HepG2 (cell line): Measurements from ENCODE around the gene PRMT7. TPM values are rescaled to one million over a fixed set of nuclear protein-coding genes. Genes with fewer than 3 reads are reported as not detected.

Experiments
- BRD4 ChIP-seq: sonication (generic); formaldehyde crosslinking; IDR thresholded peaks from 2 replicates; pipeline ENCODE4 v1.4.0; 2020; ENCODE audit warnings: missing genetic modification reagents
- CEBPZ ChIP-seq: IDR thresholded peaks from 2 replicates; pipeline ENCODE4 v1.6.1; 2012; ENCODE audit warnings: low read length, improper control_type of control experiment
- FOXJ3 ChIP-seq: sonication (generic); formaldehyde crosslinking; IDR thresholded peaks from 2 replicates; pipeline ENCODE4 v1.4.0; 2020; ENCODE audit warnings: missing genetic modification reagents, mild to moderate bottlenecking, borderline replicate concordance
- GATAD2A ChIP-seq: IDR thresholded peaks from 2 replicates; pipeline ENCODE4 v1.6.1; 2016
- GFI1 ChIP-seq: sonication (generic); formaldehyde crosslinking; IDR thresholded peaks from 2 replicates; pipeline ENCODE4 v1.5.0; 2020; ENCODE audit warnings: missing genetic modification reagents, mild to moderate bottlenecking, borderline replicate concordance
- GRHL1 ChIP-seq: sonication (generic); formaldehyde crosslinking; conservative IDR thresholded peaks from 2 replicates; pipeline ENCODE4 v1.8.0; 2022; ENCODE audit warnings: missing genetic modification reagents
- GTF3A ChIP-seq: sonication (generic); formaldehyde crosslinking; conservative IDR thresholded peaks from 2 replicates; pipeline ENCODE4 v1.4.0; 2020; ENCODE audit warnings: mild to moderate bottlenecking, missing genetic modification reagents
- IRF9 ChIP-seq: sonication (generic); formaldehyde crosslinking; IDR thresholded peaks from 2 replicates; pipeline ENCODE4 v1.8.0; 2022; ENCODE audit warnings: missing genetic modification reagents, mild to moderate bottlenecking, borderline replicate concordance
- NFE2L2 ChIP-seq: fragments of 150-350 bp; IDR thresholded peaks from 2 replicates; pipeline ENCODE4 v1.6.1; 2014; ENCODE audit warnings: low read length
- PHF8 ChIP-seq: sonication (generic); formaldehyde crosslinking; IDR thresholded peaks from 2 replicates; pipeline ENCODE4 v1.5.0; 2020; ENCODE audit warnings: missing genetic modification reagents
- PTBP1 ChIP-seq: fragments of 200-400 bp; formaldehyde crosslinking; IDR thresholded peaks from 2 replicates; pipeline ENCODE4 v1.6.1; 2018; ENCODE audit warnings: low read length, low read depth; ENCODE audit not compliant: poor library complexity, severe bottlenecking
- SIN3B ChIP-seq: fragments of 150-350 bp; IDR thresholded peaks from 2 replicates; pipeline ENCODE4 v1.6.1; 2014; ENCODE audit warnings: low read length
- SOX6 ChIP-seq, 2 experiments: fragments of 450-650 bp in 1 of 2; sonication (generic) in 1 of 2; formaldehyde crosslinking in 1 of 2; IDR thresholded peaks; 2 replicates each; pipeline versions ENCODE4 v1.4.0 to v1.6.1; 2017 to 2020; ENCODE audit warnings: antibody characterized with exemption in 1 of 2, mild to moderate bottlenecking in 1 of 2, missing genetic modification reagents in 1 of 2
- TGIF2 ChIP-seq: IDR thresholded peaks from 2 replicates; pipeline ENCODE4 v1.6.1; 2016; ENCODE audit warnings: control low read depth, missing compliant biosample characterization
- XBP1 ChIP-seq: sonication (generic); formaldehyde crosslinking; IDR thresholded peaks from 2 replicates; pipeline ENCODE4 v1.5.0; 2020; ENCODE audit warnings: missing genetic modification reagents
- ZEB1 ChIP-seq: IDR thresholded peaks from 2 replicates; pipeline ENCODE4 v1.6.1; 2012; ENCODE audit warnings: mild to moderate bottlenecking, low read depth, inconsistent platforms; ENCODE audit not compliant: insufficient replicate concordance
- ZNF143 ChIP-seq: sonication (generic); formaldehyde crosslinking; IDR thresholded peaks from 2 replicates; pipeline ENCODE4 v1.4.0; 2020; ENCODE audit warnings: missing genetic modification reagents
- ZNF501 ChIP-seq: sonication (generic); formaldehyde crosslinking; IDR thresholded peaks from 2 replicates; pipeline ENCODE4 v1.5.1; 2020; ENCODE audit warnings: mild to moderate bottlenecking, moderate library complexity, missing genetic modification reagents
- ZNF615 ChIP-seq: sonication (generic); formaldehyde crosslinking; IDR thresholded peaks from 2 replicates; pipeline ENCODE4 v1.5.0; 2020; ENCODE audit warnings: mild to moderate bottlenecking, missing genetic modification reagents, borderline replicate concordance
- ZNF639 ChIP-seq: conservative IDR thresholded peaks from 2 replicates; pipeline ENCODE4 v1.6.1; 2018; ENCODE audit warnings: missing genetic modification reagents
- ZNF703 ChIP-seq: sonication (generic); formaldehyde crosslinking; IDR thresholded peaks from 2 replicates; pipeline ENCODE4 v1.5.1; 2020; ENCODE audit warnings: missing genetic modification reagents, mild to moderate bottlenecking, moderate library complexity, borderline replicate concordance
- ZSCAN22 ChIP-seq: sonication (generic); formaldehyde crosslinking; IDR thresholded peaks from 2 replicates; pipeline ENCODE4 v1.4.0; 2020; ENCODE audit warnings: mild to moderate bottlenecking, missing genetic modification reagents
- polyA plus RNA-seq, 8 experiments: library from polyadenylated mRNA; depleted of rRNA in 3 of 8; stranded (reverse) in 7 of 8; unstranded in 1 of 8; fragments of >200 nt; fragmentation: Illumina TruSeq in 4 of 8; extraction: Trizol in 4 of 8; gene quantifications; 2 replicates each; pipeline versions ENCODE4 v1.2.1 to v1.2.3, GENCODE V29; 2011 to 2016; ENCODE audit warnings: low read depth in 4 of 8, missing spikeins in 1 of 8, mixed read lengths in 1 of 8; ENCODE audit not compliant: insufficient read depth in 1 of 8
- total RNA-seq, 5 experiments: library from RNA; depleted of rRNA; stranded (reverse); fragments of >200 nt; fragmentation: Illumina TruSeq; extraction: Trizol; gene quantifications; 2 replicates each; pipeline ENCODE4 v1.2.3, GENCODE V29; 2016; ENCODE audit warnings: low read depth in 1 of 5

PRMT7 gene
- total and polyA plus RNA-seq, 2 of the 13 experiments (the other 11 are each of a cell fraction or from before 2014, with no cell fraction given): 47.5 to 55.0 TPM

GRCh38 chr16:68310774-68311511 is at the start of gene PRMT7, which contains the start of gene SLC7A6OS (continued):
- TF ChIP-seq SOX6 (IDR thresholded peaks at IDR 0.05) (no peak), SOX6 (CRISPR knock-in tag; IDR thresholded peaks at IDR 0.05) (peak; percentile 79), ZNF615 (no peak), PTBP1 (no peak), GATAD2A (CRISPR knock-in tag) (peak; percentile 92), SIN3B (peak; percentile 92), ZNF703 (CRISPR knock-in tag) (peak; percentile 95; the same call in 1 of the 2 replicates), ZNF501 (CRISPR knock-in tag) (peak; percentile 98), GRHL1 (peak; percentile 89), GTF3A (0 out of 2 replicates have a peak, but pooled peaks have one; percentile 49), PHF8 (CRISPR knock-in tag) (peak; percentile 97), ZNF143 (CRISPR knock-in tag) (peak; percentile 99), ZSCAN22 (peak; percentile 85; the same call in 1 of the 2 replicates), ZEB1 (peak; percentile 56), TGIF2 (CRISPR knock-in tag) (peak; percentile 99), BRD4 (peak; percentile 89; the same call in 1 of the 2 replicates), FOXJ3 (CRISPR knock-in tag) (peak; percentile 83), NFE2L2 (no peak), ZNF639 (CRISPR knock-in tag) (peak; percentile 96), IRF9 (CRISPR knock-in tag) (peak; percentile 97), XBP1 (CRISPR knock-in tag) (peak; percentile 93), GFI1 (CRISPR knock-in tag) (peak; percentile 84; the same call in 1 of the 2 replicates), CEBPZ (no peak)
